Stimulated activated CD8-positive, alpha-beta memory T cell treated with anti-CD3 and anti-CD28 coated beads, Interleukin-4, amount 100 ng/mL, for 48 hours (primary cell): ENCODE measurements around the gene TAF5L.
"Not testable (repeated sequence)": the region's sequence is repeated elsewhere in the genome, so short reads cannot be mapped to it uniquely, and the experiment has no call there.

ENCODE experiments used
- DNase-seq: peaks from one replicate; pipeline ENCODE4 v3.0.0-alpha.2; 2020

Gene TAF5L

GRCh38 chr1:229641306-229641705 lies 15.4 kb upstream of the TAF5L start:
- no peak for DNase-seq

- DNase-seq: no peak
These were observed 14.5 kb upstream of the TAF5L start for GRCh38 chr1:229640455-229640854.

- no peak for DNase-seq
These were observed 11.8 kb upstream of the TAF5L start for GRCh38 chr1:229637746-229638145.

DNA sequence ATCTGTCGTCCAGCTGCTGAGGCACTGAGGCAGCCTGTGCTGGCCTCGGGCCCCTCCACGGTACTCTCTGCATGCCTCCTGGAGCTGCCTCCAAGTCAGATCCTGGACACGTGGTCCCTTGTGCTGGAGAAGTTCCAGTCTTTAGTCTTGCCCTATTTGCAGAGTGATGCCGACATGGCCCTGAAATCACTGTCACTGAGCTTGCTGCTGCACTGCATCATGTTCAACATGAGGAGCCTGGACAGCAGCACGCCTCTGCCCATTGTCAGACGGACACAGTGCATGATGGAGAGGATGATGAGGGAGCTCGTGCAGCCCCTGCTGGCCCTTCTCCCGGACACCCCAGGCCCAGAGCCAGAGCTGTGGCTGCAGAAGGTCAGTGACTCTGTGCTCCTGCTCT lies 10.1 kb upstream of the TAF5L start:
- DNase-seq: no peak

- DNase-seq: no peak
These were observed 6.0 kb upstream of the TAF5L start for GRCh38 chr1:229631966-229632365.

- no peak for DNase-seq
These were observed 5.2 kb upstream of the TAF5L start for GRCh38 chr1:229631148-229631547.

- DNase-seq: no peak
These were observed 3.3 kb upstream of the TAF5L start for GRCh38 chr1:229629261-229629660.

DNA sequence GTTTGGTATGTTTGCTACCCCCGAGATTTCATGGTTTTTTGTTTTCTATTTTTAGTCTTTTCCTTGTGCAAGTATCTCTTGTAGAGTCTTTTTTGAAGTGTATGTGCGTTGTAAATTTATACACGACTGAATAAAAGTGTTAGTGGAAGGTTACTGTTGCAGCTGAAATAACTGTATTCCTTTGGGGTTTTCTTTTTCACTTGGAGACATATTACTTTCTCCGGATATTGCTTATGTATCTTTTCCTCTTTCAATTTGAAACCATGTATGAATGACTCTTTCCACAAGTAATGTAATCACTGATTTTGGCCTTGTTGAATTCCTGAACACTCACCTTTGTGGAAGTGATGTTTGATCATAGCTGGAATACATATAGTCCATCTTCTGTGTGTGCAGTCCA lies 1.1 kb upstream of the TAF5L start:
- no peak for DNase-seq

- peak; percentile 69 for DNase-seq
These were observed 629 bp downstream of the TAF5L start for GRCh38 chr1:229625071-229625914.

GRCh38 chr1:229624521-229625070 lies 1.3 kb downstream of the TAF5L start:
- no peak for DNase-seq

GRCh38 chr1:229623838-229624237 lies 2.1 kb downstream of the TAF5L start:
- no peak for DNase-seq

GRCh38 chr1:229623225-229623624 lies 2.7 kb downstream of the TAF5L start:
- DNase-seq: no peak

GRCh38 chr1:229622641-229623120 lies 3.2 kb downstream of the TAF5L start:
- not testable (repeated sequence) for DNase-seq

DNA sequence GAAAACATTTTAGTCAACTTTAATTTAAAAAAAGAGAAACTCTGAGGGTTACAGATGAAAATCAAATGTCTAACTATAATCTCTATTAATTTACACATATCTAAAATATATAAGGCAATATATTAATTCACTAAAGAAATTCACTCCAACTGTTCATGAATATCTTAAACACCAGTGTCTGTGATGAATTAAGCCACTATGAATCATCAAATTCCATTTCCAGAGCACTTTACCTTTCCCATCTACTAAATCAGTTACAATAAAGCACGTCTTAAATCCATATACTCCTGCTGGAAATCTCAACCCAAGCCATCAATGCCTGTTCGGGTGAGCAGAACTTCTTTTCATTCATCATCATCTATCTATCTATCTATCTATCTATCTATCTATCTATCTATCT lies 4.3 kb downstream of the TAF5L start:
- no peak for DNase-seq

DNA sequence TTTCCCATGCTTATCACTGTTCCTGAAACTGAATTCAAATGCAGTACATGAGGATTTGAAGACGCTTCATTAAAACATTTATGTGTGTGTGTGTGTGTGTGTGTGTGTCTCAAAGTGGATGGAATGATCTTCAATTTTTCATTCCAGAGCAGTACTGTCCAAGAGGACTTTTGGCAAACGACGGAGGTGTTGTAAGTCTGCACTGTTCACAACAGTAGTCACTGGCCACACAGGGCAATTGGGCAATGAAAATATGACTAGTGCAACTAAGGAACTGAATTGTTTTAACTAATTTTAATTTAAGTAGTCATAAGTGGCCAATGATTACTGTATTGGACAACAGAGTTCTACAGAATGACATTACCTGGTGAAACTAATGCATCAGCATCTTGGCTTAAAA lies 5.0 kb downstream of the TAF5L start:
- DNase-seq: no peak

DNA sequence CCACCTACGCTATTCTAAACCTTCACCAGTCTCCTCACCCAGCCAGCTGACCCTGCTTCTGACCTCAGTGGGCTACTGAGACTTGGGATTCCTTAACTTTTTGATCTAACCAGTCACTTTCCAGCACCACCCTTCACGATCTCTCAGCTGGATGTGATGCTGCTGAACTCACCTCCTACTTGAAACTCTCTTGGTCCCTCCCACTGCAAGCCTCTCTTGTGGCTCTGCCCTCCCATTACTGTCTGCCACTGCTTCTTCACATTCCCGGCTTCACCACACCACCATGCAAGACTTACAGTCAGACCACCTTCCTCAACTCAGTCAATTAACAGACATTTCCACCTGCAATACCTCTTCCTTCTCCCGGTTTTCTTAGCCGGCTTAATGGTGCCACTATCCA lies 6.3 kb downstream of the TAF5L start:
- DNase-seq: no peak

DNA sequence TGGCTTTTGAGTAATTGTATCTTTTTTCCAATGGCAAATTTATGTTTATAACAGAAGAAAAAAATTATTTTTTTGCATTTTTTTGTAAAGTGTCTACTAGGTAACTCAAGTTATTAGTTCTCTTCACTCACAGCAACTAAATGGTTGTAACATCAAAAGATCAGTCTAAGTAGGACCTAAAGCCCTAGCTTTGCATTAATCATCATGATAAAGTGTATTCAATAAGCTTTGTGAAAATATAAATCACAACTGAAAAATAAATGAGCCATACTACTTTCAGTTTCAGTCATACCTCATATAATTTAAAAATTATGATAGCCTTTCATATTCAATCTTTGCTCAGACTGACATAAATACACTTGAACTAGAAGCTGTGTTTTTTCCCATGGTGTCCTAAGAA lies 6.9 kb downstream of the TAF5L start:
- DNase-seq: no peak

GRCh38 chr1:229617351-229618100 lies 8.4 kb downstream of the TAF5L start:
- no peak for DNase-seq

DNA sequence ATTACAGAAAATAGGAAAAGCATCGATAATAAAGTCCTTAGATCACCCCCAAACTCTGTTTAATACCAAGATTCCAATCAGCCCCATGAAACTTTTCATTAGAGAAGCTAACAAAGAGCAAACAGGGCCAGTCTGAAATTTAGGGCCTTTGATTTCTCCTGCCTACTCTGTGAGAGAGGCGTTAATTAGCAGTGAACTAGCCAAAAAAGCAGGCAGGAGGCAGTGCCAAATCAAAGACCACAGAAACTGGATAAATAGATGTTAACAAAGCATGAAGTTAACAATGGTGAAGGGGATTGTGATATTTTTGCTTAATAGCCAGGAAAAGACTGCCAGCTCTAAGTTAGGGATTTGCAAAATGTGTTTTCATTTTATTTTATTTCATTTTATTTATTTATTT lies 11.2 kb downstream of the TAF5L start:
- DNase-seq: no peak

GRCh38 chr1:229613938-229614337 lies 12.0 kb downstream of the TAF5L start:
- no peak for DNase-seq

- no peak for DNase-seq
These were observed 17.3 kb downstream of the TAF5L start for GRCh38 chr1:229608590-229608989.

GRCh38 chr1:229607370-229607769 lies 18.6 kb downstream of the TAF5L start:
- no peak for DNase-seq

- no peak for DNase-seq
These were observed 22.4 kb downstream of the TAF5L start for GRCh38 chr1:229603371-229604005.
